Muscle of leg (tissue), 11 donors: ENCODE data around the gene GALNT10. TPM values are rescaled to one million over a fixed set of nuclear protein-coding genes. Genes with fewer than 3 reads are reported as not detected.

Experiments
- DNase-seq: peaks from one replicate; pipeline ENCODE4 v3.0.0; 2013
- H3K27ac ChIP-seq: one replicate; pipeline ENCODE4 v1.5.1; 2013; ENCODE audit warnings: mild to moderate bottlenecking, low read length, control low read depth
- H3K27me3 ChIP-seq: one replicate; pipeline ENCODE4 v1.6.1; 2013; ENCODE audit warnings: low read length; ENCODE audit not compliant: control insufficient read depth, insufficient read depth
- H3K36me3 ChIP-seq: one replicate; pipeline ENCODE4 v1.6.1; 2013; ENCODE audit warnings: low read length; ENCODE audit not compliant: control insufficient read depth, insufficient read depth
- H3K4me1 ChIP-seq: one replicate; pipeline ENCODE4 v1.6.1; 2013; ENCODE audit warnings: low read length; ENCODE audit not compliant: control insufficient read depth, insufficient read depth
- H3K4me3 ChIP-seq: one replicate; pipeline ENCODE4 v1.5.1; 2013; ENCODE audit warnings: low read length, control low read depth
- H3K9me3 ChIP-seq: replicated peaks from 2 replicates; pipeline ENCODE4 v1.6.1; 2013; ENCODE audit warnings: low read depth, low read length; ENCODE audit not compliant: control insufficient read depth
- WGBS: methylation state at CpG from one replicate; pipeline ENCODE4 v1.1.5; 2013; ENCODE audit warnings: missing lambda C conversion rate; ENCODE audit not compliant: insufficient coverage; 5-methylcytosine and 5-hydroxymethylcytosine counted together
- polyA plus RNA-seq, 8 donors: library from polyadenylated mRNA; unstranded; fragments of 120-200 nt; gene quantifications; one replicate each; pipeline versions ENCODE4 v1.2.1 to v1.2.3, GENCODE V29; 2013; ENCODE audit warnings: inconsistent platforms in 1 of 8, low replicate concordance in 1 of 8; ENCODE audit not compliant: insufficient read length in 8 of 8, insufficient read depth in 1 of 8
- total RNA-seq: library from RNA; stranded (reverse); fragments of 120-200 nt; gene quantifications from one replicate; pipeline ENCODE4 v1.2.4, GENCODE V29; 2013

The GALNT10 gene
- total and polyA plus RNA-seq, 9 donors = 16.6 to 27.8 (median 20.5) TPM

DNA sequence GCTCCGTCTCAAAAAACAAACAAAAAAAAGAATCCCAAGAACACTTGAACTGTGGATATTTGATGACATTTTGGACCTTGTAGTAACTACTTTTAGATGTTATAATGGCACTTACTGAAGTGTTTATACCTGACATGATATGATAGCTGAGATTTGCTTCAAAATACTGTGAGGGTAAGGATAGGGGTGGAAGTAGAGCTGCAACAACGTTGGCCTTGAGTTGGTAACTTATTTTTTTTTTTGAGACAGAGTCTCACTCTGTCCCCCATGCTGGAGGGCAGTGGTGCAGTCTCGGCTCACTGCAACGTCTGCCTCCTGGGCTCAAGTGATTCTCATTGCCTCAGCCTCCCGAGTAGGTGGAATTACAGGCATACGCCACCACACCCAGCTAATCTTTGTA, 224.6 kb downstream of the GALNT10 start:
- no peaks in the 10 kb centered on the region for H3K27me3 ChIP-seq
- H3K27ac ChIP-seq = no peak overlapping the region
- no peaks in the 10 kb centered on the region for H3K4me1 ChIP-seq
- no peaks in the 10 kb centered on the region for H3K9me3 ChIP-seq
- DNase-seq = no peak
- WGBS = 83% methylated on average over 1 of the region's 6 CpGs
- H3K36me3 ChIP-seq = peaks cover 58% of the 10 kb centered on the region
- H3K4me3 ChIP-seq = no peak overlapping the region

DNA sequence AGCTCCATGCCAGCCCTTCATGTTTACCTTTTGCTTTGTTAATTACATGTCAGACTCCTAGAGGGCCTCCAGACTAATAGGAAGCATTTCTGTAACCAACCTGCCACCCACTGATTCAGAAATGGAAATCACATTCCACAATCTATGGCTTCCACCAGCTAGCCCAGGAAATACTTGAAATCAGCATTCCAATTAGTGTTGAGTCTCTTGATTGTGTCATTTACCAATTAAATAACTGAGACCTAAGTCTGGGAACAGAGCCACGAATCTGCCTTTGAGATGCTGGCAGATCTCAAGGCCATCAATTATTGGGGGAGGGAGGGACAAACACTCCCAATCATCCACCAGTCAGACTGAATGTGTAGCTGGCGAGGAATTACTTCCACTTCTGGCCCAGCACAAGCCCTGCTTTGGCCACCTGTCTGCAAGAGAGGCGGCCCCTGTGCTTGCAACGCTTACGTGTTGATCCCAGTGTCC, 227.8 kb downstream of the GALNT10 start:
- no peaks in the 10 kb centered on the region for H3K4me1 ChIP-seq
- no peaks in the 10 kb centered on the region for H3K9me3 ChIP-seq
- no peak overlapping the region for H3K4me3 ChIP-seq
- no peak overlapping the region for H3K27ac ChIP-seq
- 80% methylated on average over 2 of the region's 5 CpGs for WGBS
- peaks cover 32% of the 10 kb centered on the region for H3K36me3 ChIP-seq
- DNase-seq = no peak
- no peaks in the 10 kb centered on the region for H3K27me3 ChIP-seq

DNA sequence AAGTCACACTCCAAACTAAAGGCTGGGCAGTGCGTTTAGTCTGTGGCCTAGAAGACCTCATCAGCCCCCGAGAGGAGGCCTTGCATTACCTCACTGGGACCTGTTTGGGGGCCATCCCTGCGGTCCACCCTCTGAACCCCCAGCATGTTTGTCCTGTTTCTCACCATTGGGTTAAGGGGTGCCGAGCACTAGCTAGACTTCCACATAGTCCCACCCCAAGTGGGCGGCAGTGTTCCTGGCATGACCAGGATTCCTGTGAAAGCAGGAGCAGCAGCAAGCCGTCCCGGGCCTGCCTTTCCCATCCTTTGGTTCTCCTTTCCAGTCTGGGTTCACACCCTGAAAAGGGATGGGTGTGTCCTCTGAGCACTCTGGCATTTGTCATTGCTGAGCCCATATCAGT, 228.7 kb downstream of the GALNT10 start:
- no peak for DNase-seq
- Histone ChIP-seq H3K9me3 (no peaks in the 10 kb centered on the region), H3K4me3 (no peak overlapping the region), H3K36me3 (peaks cover 30% of the 10 kb centered on the region), H3K4me1 (no peaks in the 10 kb centered on the region), H3K27me3 (no peaks in the 10 kb centered on the region), H3K27ac (no peak overlapping the region)
- WGBS = 72% methylated on average over 6 of the region's 7 CpGs

DNA sequence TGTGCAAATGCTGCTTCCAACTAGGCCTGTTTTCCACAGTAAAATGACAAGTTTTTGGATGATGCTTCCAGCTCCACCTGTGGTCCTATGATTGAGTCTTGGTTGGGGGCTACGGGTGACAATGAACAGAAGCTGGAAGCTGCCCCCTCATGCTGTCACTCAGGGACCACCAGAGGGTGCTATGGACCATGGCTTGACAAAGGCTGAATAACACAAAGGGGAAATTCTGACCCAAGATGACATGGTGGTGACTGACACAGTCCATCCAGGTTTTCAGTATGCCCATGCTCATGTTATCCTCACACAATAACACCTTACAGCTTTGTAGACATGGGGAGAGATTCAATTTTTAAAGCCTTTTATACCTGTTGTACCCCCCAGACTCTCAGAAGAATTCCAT, 231.3 kb downstream of the GALNT10 start:
- Histone ChIP-seq H3K4me3 (no peak overlapping the region), H3K36me3 (peaks cover 19% of the 10 kb centered on the region), H3K27me3 (no peaks in the 10 kb centered on the region), H3K9me3 (no peaks in the 10 kb centered on the region), H3K27ac (no peak overlapping the region), H3K4me1 (no peaks in the 10 kb centered on the region)
- WGBS = no CpG with 5 or more reads among the region's 1 CpG
- DNase-seq = no peak

DNA sequence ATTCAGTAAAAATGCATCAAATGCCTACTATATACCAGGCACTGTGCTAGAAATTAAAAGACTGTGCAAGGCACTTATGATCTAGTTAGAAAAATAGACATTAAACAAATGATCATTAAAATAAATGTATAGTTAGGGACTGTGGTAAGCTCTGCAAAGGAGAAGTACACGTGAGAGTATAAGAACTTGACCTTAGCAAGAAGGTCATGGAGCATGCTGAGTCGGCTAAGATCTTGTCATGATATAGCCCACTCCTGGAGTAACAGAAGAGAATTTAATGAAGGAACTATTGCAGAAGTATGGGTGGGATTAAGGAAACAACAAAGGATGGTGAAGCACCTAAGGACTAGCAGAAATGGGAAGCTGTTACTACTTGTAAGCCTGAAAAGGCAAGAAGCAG, 231.8 kb downstream of the GALNT10 start:
- no peaks in the 10 kb centered on the region for H3K9me3 ChIP-seq
- 89% methylated on average over 2 of the region's 2 CpGs for WGBS
- H3K27me3 ChIP-seq = no peaks in the 10 kb centered on the region
- peaks cover 15% of the 10 kb centered on the region for H3K36me3 ChIP-seq
- no peak for DNase-seq
- no peak overlapping the region for H3K4me3 ChIP-seq
- no peaks in the 10 kb centered on the region for H3K4me1 ChIP-seq
- H3K27ac ChIP-seq = no peak overlapping the region

DNA sequence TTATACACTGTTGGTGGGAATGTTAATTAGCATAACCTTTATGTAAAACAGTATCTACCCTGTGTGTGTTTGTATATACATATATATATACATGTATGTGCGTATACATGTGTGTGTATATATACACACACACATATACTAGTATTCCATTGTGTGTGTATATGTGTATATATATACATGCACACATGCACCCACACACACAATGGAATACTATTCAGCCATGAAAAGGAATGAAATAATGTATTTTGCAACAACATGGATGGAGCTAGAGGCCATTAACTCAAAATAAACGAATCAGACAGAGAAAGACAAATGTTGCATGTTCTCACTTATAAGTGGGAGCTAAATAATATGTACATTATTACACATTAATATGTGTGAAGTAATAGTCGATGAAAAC, 237.7 kb downstream of the GALNT10 start:
- H3K27me3 ChIP-seq = no peaks in the 10 kb centered on the region
- H3K9me3 ChIP-seq = no peaks in the 10 kb centered on the region
- DNase-seq = no peak
- no peaks in the 10 kb centered on the region for H3K4me1 ChIP-seq
- WGBS = no CpG with 5 or more reads among the region's 3 CpGs
- no peak overlapping the region for H3K27ac ChIP-seq
- H3K36me3 ChIP-seq = no peaks in the 10 kb centered on the region
- no peak overlapping the region for H3K4me3 ChIP-seq

DNA sequence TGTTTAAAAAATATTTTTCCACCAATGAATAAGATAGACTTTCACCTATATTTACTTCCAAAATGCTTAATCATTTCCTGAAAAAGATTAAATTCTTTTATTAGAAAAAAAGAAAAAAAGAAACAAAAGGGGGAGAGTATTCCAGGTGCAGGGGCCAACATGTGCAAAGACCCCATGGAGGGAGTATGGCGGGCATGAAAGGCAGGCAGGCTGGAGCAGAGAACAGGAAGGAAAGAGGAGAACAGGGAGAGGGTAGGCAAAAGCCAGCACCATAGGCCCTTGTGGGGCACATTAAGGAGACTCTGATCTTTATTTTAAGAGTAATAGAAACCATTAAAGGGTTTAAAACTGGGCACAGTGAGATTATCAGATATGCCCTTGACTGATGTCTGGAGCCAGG, 238.8 kb downstream of the GALNT10 start:
- Histone ChIP-seq H3K4me3 (no peak overlapping the region), H3K36me3 (no peaks in the 10 kb centered on the region), H3K27me3 (no peaks in the 10 kb centered on the region), H3K9me3 (no peaks in the 10 kb centered on the region), H3K27ac (no peak overlapping the region), H3K4me1 (no peaks in the 10 kb centered on the region)
- 80% methylated on average over 1 of the region's 1 CpG for WGBS
- DNase-seq = no peak

DNA sequence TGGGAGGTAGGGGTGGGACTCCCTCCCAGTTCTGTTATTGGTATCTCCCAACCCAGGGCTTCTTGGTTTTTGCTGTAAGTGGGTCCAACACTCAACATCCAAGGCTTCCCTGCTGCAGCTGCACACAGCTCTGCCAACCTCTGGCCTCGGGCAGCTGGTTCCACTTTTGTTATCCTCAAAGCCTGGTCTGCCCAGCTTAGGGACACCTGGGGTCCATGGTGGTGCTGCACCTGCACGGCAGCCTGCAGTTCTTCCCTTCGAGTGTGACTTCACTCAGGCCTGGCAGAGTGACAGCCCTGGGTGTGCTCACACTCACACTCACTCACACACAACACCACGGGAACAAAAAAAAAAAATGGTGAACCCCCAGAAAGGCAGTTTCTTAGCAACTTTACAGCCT, 239.9 kb downstream of the GALNT10 start:
- Histone ChIP-seq H3K36me3 (peaks cover 2% of the 10 kb centered on the region), H3K4me1 (no peaks in the 10 kb centered on the region), H3K27me3 (no peaks in the 10 kb centered on the region), H3K4me3 (no peak overlapping the region), H3K9me3 (no peaks in the 10 kb centered on the region), H3K27ac (no peak overlapping the region)
- DNase-seq = no peak
- 60% methylated on average over 3 of the region's 4 CpGs for WGBS

DNA sequence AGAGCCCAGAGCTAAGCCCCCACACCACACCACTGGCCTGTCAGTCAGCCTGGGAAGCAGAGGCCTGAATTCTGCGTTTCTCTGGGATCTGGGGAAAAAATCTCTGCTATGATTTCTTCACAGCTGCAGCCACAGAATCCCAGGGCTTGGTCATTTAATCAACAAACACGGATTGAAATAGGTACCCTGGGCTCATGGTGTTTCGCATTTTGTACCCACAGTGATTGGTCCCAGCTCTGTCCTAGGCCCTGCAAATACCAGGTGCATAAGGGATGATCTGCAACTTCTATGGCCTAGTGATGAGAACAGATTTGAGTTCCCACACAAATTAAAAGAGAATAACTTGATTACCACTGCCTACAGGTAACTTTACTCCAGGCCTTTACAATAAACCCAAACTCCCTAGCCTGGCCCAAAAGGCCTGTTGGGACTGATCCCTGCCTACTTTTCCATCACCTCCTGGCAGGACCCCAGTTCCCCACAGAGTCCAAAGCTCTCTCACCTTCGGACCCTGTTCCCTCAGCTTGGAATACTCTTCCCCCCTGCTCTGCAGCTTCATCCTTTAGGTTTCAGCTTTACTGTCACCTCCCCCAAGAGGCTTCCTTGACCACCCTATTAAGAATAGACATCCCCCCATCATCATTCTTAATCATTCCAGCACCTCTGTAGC, 240.6 kb downstream of the GALNT10 start:
- peaks cover 6% of the 10 kb centered on the region for H3K36me3 ChIP-seq
- no peak overlapping the region for H3K27ac ChIP-seq
- 75% methylated on average over 4 of the region's 4 CpGs for WGBS
- no peaks in the 10 kb centered on the region for H3K27me3 ChIP-seq
- H3K9me3 ChIP-seq = no peaks in the 10 kb centered on the region
- no peak overlapping the region for H3K4me3 ChIP-seq
- DNase-seq = no peak
- H3K4me1 ChIP-seq = no peaks in the 10 kb centered on the region

DNA sequence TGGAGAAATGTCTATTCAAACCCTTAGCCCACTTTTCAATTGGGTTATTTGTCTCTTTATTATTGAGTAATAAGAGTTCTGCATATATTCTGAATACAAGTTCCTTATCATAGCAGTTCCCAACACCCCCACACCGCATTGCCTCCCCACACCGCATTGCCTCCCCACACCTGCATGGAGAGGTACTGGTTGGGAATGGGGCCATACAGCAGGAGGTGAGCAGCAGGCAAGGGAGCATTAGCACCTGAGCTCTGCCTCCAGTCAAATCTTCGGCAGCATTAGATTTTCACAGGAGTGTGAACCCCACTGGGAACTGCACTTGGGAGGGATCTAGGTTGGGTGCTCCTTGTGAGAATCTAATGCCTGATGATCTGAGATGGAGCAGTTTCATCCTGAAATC, 244.7 kb downstream of the GALNT10 start:
- Histone ChIP-seq H3K27me3 (no peaks in the 10 kb centered on the region), H3K9me3 (no peaks in the 10 kb centered on the region), H3K36me3 (peaks cover 17% of the 10 kb centered on the region), H3K27ac (no peak overlapping the region), H3K4me1 (no peaks in the 10 kb centered on the region), H3K4me3 (no peak overlapping the region)
- DNase-seq = no peak
- no CpG with 5 or more reads among the region's 3 CpGs for WGBS
